ENCODE measurements around the gene RPL41.

DNA sequence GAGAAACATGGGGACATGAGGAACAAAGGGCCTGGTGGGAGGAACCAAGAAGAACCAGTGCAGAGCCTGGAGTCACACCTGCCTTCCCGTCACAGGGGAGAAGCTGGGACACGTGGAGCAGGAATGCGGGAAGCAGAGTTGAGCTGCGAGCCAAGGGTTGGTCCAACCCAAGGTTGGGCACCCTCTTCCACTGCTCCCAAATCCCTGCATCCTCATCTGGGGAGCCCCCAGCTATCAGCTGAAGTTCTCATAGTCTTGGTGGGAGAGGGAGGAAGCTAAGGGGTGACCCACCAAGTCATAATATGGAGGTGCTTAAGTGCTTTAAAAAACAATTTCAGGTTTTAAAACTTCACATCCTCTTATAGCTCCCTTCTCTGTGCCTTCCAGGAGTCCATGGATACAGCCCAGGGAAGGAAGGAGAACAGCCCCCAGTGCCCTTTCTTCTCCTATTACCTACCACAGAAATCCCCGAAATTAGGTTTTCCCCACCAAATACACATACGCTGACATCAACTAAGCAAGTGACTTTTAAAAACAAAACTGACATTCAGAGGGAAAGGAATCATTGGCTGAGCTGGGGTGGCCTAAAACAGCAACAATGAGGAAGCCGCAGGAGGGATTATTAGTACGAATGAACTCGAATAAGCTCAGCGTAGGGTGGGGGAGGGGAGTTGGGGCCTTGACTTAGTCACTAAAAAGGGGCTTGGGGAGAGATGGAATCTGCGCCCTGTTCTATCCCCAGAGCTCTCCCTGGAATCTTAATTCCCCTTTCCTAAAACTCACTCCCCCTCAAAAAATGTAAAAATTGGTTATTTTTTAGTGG is 46.2 kb downstream of the RPL41 start:
- no peak for TF ChIP-seq CTCF (IDR thresholded peaks at IDR 0.05)
- no peak for TF ChIP-seq ZFX (IDR thresholded peaks at IDR 0.05; ENCODE audit: borderline replicate concordance)

Data from 22Rv1 (cell line).